ENCODE data around the gene WSCD2.

WSCD2 gene

GRCh38 chr12:108109504-108109903 is 19.6 kb upstream of the WSCD2 start:
- no peak for DNase-seq

GRCh38 chr12:108109954-108110353 is 19.1 kb upstream of the WSCD2 start:
- no peak for DNase-seq

- DNase-seq = no peak
Measured at GRCh38 chr12:108110844-108111243, 18.2 kb upstream of the WSCD2 start.

- no peak for DNase-seq
Measured at GRCh38 chr12:108112832-108113556, 16.1 kb upstream of the WSCD2 start.

- no peak for DNase-seq
Measured at GRCh38 chr12:108115123-108116121, 13.7 kb upstream of the WSCD2 start.

- no peak for DNase-seq
Measured at GRCh38 chr12:108116254-108116653, 12.8 kb upstream of the WSCD2 start.

DNA sequence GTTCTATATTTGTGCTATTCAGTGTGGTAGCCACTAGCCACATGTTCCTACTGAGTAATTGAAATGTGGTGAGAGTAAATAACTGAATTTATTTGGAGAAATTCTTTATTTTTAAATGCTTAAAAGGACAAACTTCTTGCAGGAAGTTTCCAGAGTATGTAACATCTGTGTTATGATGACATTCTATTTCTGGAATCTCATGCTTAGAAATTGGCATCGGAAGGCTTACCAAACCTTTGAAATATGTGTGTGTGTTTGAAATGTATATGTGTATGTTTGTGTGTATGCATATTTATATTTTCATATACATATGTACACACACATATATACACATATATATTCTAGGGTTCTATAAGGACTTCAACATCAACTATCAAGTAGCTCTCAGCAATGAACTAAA is 12.4 kb upstream of the WSCD2 start:
- DNase-seq = no peak

DNA sequence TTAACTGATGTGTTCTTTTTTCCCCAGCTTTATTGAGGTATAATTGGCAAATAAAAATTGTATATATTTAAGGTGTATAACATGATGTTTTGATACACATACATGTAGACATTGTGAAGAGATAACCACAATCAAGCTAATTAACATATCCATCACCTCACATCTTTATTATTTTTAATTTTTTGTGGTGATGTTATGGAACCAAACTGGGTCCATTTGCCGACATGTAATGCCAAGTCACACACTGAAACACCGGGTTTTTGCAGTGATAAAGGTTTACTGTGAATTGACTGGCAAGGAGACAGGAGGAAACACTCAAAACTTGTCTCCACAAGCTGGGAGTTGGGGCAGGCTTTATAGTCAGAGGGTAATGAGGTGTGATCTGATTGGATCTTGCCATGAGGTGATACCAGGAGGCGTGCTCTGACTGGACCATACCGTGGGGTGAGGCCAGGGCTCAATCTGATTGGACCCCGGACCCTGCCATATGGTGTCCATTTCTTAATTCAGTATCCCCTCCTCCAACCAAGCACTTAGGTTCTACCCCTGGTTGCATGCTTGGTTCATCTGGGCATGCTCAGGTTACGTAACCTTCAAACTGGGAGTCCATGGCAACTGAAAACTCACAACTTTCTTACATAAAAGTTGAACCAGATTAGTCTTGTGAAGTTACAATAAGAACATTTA is 11.8 kb upstream of the WSCD2 start:
- DNase-seq = no peak

GRCh38 chr12:108117902-108118301 is 11.2 kb upstream of the WSCD2 start:
- no peak for DNase-seq

DNA sequence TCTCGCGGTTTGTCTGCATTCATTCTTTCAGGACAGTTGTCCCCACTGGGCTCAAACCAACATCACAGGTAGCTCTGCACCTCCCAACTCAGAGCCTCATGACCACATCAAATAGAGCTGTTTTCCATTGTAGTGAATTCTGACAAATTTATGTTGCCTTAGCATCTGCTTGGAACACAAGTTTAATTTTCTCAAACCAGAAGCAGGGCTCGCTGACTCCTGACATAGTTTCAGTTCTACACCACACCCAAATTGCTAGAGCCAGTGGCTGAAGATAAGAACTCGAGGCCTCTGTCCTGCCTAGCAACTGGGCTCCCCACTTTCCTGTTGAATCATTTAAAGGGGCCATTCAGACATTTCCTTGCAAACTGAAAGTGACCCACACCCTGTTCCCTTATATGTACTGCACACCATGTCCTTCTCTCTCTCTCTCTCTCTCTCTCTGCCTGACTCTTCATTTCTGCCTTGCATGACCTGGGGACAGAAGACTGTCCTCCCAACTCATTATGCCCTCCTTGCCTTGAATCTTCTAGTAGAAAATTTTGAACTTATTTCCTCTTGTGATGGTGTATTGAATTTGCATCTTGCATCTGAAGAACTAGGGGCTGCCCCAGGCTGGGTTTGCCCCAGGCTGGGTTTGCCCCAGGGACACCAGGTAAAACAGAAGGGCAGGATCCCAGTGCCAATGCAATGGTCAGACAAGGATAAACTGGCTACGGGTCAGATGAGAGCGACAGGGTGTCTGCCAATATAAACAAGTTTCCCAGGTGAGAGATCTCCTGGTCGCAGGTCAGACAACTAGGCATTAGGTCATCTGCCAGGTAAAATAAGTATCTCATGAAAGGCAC is 9.7 kb upstream of the WSCD2 start:
- no peak for DNase-seq

GRCh38 chr12:108119974-108120862 is 8.9 kb upstream of the WSCD2 start:
- DNase-seq = no peak

GRCh38 chr12:108120863-108121165 is 8.3 kb upstream of the WSCD2 start:
- no peak for DNase-seq

- no peak for DNase-seq
Measured at GRCh38 chr12:108121320-108121719, 7.8 kb upstream of the WSCD2 start.

DNA sequence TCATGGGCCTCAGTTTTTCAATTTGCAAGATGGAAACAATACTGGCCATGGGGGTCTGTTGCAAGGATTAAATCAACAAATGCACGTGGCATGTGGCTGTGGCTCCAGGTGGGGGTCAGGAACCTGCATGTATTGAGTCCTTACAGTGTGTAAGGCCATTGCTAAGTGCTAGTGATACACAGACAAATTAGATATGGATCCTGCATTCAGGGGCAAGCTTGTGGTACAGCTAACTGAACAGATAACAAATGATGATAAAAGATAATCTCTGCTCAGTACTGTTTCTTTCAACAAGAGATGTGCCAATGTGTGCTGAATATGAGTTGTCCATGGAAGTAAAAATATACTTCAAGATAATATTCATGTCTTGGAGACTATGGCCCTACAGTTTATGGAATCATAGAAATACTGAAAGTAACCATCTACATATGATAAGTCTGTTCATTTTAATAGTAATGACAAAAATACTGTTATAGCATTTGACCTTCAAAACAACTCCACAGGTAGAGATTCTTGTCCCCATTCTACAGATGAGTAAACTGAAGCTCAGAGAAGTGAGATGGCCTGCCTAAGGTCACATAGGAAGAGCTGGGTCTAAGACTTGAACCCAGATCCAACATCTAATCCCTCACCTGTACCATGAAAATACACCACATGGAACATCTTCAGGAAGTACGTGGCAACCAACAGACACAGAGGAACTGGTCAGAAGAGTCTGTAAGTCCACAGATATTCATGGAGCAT is 7.2 kb upstream of the WSCD2 start:
- DNase-seq = no peak

DNA sequence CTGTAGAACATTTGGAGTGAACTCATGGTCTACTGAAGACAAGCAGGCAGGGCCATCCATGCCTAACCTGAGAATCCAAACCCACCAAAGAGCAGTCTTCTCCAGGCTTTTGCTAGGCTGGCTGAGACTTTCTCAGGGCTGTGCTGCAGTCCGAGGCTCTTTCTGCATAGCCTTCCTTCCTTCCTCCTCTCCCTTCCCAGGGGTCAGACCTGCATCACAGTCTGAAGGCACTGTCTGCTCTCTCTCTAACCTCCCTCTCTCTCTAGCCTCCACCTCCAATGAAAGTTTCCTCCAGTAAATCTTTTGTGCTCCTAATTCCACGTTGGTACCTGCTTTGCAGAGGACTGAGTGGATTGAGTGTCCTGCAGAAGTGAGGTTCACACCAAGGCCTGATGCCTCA is 6.4 kb upstream of the WSCD2 start:
- no peak for DNase-seq

- no peak for DNase-seq
Measured at GRCh38 chr12:108123402-108123801, 5.7 kb upstream of the WSCD2 start.

DNA sequence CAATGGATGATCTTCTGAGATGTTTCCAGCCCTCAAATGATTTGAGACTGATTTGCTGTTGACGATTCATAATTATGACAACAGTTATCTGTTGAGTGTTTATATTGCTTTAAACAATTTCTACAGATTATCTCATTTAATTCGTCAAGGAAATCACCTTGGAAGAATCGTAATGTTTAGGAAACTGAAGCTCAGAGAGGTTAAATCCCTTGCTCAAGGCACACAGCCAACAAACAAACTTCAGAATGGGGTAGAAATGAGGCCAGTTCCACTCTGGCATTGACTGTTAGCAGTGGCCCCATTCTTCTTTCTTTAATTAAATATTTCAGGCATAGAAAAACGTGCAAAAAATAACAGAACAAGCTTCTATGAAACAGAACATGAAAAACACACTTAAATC is 4.0 kb upstream of the WSCD2 start:
- no peak for DNase-seq

- no peak for DNase-seq
Measured at GRCh38 chr12:108126212-108126611, 2.9 kb upstream of the WSCD2 start.

GRCh38 chr12:108126990-108127501 is 2.0 kb upstream of the WSCD2 start:
- no peak for DNase-seq

- no peak for DNase-seq
Measured at GRCh38 chr12:108127654-108128053, 1.4 kb upstream of the WSCD2 start.
